Measurements from ENCODE around the gene COPS4.
"Not testable (repeated sequence)": the region's sequence is repeated elsewhere in the genome, so short reads cannot be mapped to it uniquely, and the experiment has no call there.

COPS4 gene

DNA sequence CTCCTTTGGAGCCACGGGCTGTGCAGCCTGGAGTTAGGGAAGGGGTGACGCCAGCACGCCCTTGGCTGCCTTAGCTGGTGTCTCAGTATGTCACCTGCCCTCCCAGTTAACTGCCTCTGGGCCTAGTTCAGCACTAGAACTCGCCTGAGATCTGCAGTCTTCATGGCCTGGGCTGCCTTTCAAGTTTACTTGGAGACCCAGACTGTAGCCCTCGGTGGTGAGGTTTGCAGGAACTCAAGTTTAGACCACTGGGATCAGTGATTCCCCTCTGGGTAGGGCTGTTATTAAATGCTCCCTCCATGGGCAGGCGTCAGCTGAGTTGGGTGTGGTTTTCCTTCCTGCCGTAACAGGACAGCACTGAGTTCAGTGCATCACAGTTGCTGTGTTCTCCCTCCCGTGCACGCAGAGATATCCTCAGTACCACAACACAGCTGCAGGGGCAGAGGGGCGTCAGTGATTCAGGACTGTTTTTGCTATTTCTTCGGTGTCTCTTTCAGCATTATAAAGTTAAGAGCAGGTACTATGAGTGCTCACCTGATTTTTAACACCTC, 49.0 kb downstream of the COPS4 start:
- no peak for DNase-seq (ENCODE audit: low read depth in 2 of 2)

DNA sequence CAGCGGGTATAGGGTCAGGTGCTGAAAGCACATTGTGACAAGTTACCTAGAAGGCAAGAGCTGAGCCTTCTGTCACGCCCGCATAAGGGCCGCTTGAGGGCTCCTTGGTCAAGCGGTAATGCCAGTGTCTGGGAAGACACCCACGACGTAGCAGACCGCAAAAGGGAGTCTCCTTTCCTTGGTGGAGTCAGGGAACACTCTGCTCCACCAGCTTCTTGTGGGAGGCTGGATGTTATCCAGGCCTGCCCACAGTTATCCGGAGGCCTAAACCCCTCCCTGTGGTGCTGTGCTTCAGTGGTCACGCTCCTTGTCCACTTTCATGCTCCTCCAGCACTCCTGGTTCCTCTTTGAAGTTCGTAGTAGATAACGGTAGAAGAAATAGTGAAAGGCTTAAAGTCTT, 50.0 kb downstream of the COPS4 start:
- not testable (repeated sequence) for DNase-seq (ENCODE audit: low read depth in 2 of 2)

DNA sequence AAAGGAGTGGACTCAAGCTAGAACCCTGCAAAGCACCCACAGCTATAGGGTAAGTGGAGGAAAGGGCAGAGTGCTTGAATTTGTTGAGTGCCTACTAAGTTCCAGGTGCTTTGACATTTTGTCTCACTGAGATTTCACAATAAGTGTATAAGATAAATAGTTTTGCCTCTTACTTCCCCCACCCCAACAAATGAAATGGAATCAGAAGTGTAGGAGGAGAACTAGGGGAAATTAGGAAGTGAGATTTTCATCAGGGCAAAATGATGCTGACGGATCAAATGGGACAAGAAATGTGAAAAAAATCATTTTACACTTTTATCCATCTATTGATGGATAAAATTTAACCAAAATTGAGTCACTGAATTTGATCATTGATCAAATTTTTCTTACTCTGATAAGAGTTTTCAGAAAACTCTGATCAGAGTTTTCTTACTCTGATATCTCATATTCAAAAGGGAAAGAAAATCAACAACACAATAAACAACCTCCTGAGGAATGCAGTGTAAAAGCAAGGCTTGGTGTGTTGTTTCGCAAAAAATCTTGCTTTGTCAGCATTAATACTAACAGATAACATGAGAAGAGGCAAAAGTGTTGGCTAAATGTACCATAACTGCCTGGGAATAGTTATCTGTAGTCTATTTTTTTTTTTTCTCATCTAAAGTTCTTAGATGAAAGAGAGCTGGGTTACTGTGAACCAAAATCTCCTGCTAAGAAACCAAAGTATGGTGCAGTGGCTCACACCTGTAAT, 54.6 kb downstream of the COPS4 start:
- DNase-seq (ENCODE audit: low read depth in 2 of 2): no peak

GRCh38 chr4:83093060-83093640, 58.2 kb downstream of the COPS4 start:
- DNase-seq (ENCODE audit: low read depth in 2 of 2): no peak

DNA sequence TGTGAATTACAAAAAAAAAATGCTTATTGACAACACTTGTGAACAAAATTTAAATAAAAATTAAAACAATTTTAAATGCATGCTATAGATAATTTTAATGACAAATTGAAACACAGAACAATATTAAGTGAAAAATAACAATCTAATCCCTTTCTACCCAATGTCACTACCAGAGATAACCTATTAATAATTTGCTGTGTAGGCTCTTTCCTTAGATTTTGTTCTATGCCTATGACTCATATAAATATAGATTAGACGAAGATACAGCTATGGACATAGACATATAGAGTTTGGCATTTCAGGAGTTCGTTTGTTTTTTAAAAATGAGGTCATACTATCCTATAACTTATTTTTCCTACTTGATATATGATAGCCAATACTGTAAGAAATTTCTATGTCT, 61.4 kb downstream of the COPS4 start:
- DNase-seq (ENCODE audit: low read depth in 2 of 2): no peak

DNA sequence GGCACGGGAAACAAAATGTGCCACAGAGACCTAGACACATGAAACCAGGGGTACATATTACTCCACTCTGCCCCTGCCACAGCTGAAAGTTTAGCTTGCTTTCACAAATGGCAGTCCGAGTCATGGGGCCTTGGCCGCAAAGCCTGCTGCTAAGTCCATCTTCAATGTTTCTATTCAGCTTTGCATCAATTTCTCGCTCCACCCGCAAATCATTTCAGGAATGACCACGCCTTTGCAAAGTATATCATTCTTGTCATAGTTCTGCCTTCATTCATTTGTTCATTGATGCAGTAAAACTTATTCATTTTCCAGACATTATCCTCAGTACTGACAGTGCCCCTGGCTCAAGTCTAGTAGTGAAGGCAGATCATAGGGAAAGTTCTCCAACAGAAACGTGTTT, 70.0 kb downstream of the COPS4 start:
- DNase-seq (ENCODE audit: low read depth in 2 of 2): no peak

GRCh38 chr4:83107631-83108030, 72.6 kb downstream of the COPS4 start:
- DNase-seq (ENCODE audit: low read depth in 2 of 2): no peak

DNA sequence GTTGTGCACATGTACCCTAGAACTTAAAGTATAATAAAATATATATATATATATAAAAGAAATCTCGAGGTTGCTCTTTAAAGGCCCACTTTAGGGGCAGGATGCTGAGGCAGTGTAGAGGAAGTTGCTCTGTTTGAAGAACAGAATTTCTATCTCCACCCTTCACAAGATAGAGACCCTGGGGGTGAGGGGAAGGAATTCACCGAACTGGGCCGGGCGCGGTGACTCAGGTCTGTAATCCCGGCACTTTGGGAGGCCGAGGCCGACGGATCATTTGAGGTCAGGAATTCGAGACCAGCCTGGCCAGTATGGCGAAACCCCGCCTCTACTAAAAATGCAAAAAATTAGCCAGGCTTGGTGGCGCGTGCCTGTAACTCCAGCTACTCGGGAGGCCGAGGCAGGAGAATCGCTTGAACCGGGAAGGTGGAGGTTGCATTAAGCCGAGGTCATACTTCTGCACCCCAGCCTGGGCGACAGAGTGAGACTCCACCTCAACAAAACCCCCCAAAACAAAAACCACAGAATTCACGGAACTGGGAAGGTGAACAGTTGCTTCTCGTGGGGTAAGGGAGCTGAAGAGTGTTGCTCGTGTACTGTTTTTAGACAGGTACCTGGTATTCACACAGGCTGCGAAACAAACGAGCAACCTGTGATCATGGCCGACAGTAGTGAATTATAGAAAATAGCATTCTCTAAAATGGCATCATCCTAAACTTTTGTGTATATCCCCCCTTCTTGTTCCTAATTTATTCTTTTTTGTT, 73.3 kb downstream of the COPS4 start:
- no peak for DNase-seq (ENCODE audit: low read depth in 2 of 2)

GRCh38 chr4:83109480-83110222, 74.7 kb downstream of the COPS4 start:
- no peak for DNase-seq (ENCODE audit: low read depth in 2 of 2)

GRCh38 chr4:83110223-83110945, 75.4 kb downstream of the COPS4 start:
- peak; percentile 44 to 57 for DNase-seq (ENCODE audit: low read depth in 2 of 2)

DNA sequence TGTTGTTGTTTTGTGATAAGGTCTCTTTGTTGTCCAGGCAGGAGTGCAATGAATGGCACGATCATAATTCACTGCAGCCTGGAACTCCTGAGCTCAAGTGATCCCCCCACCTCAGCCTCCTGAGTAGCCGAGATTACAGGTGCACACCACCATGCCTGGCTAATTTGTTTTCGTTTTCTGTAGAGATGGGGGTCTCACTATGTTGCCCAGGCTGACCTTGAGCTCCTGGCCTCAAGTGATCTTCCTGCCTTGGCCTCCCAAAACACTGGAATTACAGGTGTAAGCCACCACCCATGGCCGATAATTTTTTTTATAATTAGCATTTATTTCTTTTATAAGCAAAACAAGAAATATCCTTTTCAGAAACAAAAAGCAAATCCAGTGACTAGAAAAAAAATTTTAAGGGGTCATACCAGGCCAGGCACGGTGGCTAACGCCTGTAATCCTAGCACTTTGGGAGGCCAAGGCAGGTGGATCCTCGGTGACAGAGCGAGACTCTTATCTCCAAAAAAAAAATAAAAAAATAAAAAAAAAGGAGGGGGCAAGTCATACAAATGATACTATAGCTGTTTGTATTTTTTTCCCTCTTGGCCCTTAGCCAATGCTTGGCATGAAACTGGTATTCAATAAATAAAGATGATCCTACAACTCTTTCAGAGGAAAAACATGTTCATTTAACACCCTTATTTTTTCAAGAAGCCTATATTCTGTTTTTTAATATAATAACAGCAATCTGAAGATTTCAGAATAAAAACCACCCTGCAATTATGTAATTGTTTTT, 76.2 kb downstream of the COPS4 start:
- DNase-seq (ENCODE audit: low read depth in 2 of 2): no peak

GRCh38 chr4:83111751-83112141, 76.8 kb downstream of the COPS4 start:
- DNase-seq (ENCODE audit: low read depth in 2 of 2): not testable (repeated sequence)

DNA sequence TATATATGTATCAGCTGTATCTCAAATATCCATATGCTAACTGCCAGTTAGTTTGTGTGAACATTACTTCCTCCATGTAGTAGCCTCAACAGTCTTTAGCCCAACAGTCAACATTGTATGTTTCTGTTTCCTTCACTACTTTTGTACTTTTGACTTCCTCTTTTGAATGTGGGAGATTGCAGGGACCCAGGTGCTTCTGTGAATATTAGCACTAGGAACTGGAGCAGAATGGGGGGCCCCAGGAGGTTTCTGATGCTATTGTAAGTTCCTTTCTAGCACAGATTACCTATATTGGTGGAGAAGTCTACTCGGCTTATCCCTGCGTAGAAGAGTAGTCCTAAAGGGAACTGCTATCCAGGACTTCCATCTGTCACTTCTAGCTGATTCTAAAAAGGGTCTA, 77.2 kb downstream of the COPS4 start:
- DNase-seq (ENCODE audit: low read depth in 2 of 2): no peak

- DNase-seq (ENCODE audit: low read depth in 2 of 2): peak in 1 of 2 experiments; percentile 26
Measured at GRCh38 chr4:83112678-83113428, 77.9 kb downstream of the COPS4 start.

- DNase-seq (ENCODE audit: low read depth in 2 of 2): no peak
Measured at GRCh38 chr4:83113429-83113786, 78.4 kb downstream of the COPS4 start.

DNA sequence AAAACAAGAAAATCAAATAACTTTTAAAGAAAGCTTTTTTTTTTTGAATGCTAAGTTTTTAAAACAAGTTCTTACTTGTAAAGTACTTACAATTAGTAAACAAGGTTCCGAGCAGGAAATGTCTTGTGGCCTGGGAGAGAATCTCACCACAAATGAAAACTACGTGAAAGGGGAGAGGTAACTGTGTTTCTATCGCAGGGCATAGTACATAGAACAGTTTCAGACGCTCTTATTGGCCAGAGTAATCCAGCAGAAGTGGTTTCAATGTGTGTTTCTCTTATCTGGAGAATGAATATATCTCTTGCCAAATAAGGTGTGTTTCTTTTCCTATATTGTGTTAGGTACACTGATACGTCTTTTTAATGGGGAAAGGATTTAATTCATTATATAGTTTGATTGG, 79.6 kb downstream of the COPS4 start, which contains the start of gene PLAC8:
PLAC8 (minus strand) TSS at position 154 of the 400 bp plus-strand sequence. CDS start 6,808 bp downstream, outside the sequence.
- no peak for DNase-seq (ENCODE audit: low read depth in 2 of 2)

DNA sequence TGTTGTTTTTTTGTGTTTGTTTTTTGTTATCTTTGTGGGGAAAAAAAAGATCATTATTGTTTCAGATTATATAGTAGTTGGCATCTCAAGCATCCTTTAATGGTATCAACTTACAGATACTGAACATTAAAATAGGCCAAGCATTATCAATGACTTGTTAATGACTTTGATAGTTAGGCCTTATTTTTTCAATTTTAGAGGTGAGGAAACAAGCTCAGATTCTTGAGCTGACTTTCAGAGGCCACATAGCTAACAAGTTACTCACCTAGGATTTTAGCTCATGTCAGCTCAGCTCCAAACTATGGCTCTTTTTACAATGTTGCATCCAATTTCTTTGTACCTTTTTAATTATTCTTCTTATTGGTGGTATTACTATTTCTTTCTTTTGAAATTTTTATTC, 80.0 kb downstream of the COPS4 start:
- peak; percentile 33 to 34 for DNase-seq (ENCODE audit: low read depth in 2 of 2)

DNA sequence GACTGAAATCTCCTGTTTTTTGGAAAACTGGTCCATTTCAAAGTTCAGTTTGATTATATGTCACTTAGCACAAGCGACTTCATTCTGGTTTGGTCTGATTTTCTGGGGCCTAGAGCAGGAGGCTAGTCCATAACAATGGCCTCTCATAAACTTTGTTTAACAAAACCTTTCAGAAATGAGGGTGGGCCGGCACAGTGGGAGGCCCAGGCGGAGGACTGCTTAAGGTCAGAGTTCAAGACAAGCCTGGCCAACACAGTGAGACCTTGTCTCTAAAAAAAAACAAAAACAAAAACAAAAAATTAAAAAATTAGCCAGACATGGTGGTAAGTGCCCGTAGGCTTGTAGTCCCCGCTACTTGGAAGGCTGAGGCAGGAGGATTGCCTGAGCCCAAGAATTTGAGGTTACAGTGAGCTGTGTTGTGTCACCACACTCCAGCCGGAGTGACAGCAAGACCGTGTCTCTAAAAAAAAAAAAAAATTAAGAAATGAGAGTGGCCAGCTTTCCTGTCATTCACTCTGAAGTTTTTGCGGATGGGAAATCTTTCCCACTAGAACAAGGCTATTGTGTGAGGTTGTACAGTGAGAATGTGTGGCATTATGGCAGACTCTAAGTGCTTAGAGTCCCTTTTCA, 80.8 kb downstream of the COPS4 start:
- no peak for DNase-seq (ENCODE audit: low read depth in 2 of 2)

DNA sequence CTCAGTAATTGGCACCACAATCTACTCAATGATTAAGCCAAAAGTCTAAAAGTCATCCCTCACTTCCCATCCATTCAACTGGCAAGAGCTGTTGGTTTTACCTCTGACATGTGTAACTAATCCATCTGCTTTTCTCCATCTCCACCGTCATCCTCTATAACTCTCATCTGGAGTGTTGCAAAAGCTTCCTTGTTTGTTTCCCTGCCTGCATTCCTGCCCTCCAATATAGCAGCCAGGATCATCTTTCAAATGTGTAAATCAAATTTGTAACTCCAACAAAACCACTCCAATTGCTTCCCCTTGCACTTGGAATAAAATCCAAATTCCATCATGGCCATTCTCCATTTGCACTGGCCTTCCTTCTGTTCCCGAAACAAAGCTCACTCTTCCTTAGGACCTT, 83.9 kb downstream of the COPS4 start:
- DNase-seq (ENCODE audit: low read depth in 2 of 2): peak; percentile 61 to 65
